ENCODE results near the gene PHLDB1. TPM values are rescaled to one million over a fixed set of nuclear protein-coding genes. Genes with fewer than 3 reads are reported as not detected.

PHLDB1 gene
- total RNA-seq, 1 donor = 93.5 TPM

DNA sequence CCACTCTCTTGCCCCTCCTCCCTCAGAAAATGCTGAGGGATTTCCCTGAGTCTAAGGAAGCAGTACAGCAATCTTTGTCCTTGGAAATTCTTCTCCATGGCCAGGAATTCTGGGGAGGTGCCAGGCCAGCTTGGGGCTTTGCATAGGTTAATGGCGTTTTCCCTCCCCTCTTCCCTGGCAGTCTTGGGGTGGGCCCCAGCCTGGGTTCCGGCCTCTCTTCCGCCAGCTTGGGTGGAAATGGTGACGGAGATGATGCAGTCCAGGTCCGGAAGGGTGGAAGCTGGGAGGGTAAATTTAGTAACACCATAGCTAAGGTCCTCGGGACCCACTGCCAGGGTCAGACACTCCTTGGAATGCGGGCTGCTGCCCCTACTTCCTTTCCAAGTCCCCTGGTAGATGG lies 5.0 kb downstream of the PHLDB1 start:
- peak; percentile 73 for DNase-seq (ENCODE audit: low read depth)
- H3K4me3 ChIP-seq (ENCODE audit: low read depth, low read length) = peak overlapping the region; percentile 35

DNA sequence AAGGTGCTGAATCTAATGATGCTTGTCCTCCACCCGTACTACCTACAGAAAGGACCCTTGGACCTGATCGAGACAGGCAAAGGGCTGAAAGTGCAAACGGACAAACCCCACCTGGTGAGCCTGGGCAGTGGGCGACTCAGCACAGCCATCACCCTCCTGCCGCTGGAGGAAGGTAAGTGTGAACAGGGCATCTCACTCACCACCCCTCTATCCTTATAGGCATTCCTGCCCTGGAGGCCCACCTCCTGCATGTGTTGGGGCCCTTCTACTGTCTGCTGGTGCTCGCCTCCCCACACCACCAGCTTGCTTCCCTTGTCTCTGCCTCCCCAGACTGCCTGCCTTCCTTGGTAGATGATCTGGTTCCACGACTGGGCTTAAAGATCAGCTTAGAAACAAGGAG lies 7.1 kb downstream of the PHLDB1 start:
- H3K4me3 ChIP-seq (ENCODE audit: low read depth, low read length) = no peak overlapping the region
- TF ChIP-seq, protein P1, sequence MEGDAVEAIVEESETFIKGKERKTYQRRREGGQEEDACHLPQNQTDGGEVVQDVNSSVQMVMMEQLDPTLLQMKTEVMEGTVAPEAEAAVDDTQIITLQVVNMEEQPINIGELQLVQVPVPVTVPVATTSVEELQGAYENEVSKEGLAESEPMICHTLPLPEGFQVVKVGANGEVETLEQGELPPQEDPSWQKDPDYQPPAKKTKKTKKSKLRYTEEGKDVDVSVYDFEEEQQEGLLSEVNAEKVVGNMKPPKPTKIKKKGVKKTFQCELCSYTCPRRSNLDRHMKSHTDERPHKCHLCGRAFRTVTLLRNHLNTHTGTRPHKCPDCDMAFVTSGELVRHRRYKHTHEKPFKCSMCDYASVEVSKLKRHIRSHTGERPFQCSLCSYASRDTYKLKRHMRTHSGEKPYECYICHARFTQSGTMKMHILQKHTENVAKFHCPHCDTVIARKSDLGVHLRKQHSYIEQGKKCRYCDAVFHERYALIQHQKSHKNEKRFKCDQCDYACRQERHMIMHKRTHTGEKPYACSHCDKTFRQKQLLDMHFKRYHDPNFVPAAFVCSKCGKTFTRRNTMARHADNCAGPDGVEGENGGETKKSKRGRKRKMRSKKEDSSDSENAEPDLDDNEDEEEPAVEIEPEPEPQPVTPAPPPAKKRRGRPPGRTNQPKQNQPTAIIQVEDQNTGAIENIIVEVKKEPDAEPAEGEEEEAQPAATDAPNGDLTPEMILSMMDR (IDR thresholded peaks at IDR 0.05; ENCODE audit: insufficient read depth, low read length) = no peak
- DNase-seq (ENCODE audit: low read depth) = no peak

More for the DNA sequence above, 5.0 kb downstream of the PHLDB1 start:
- TF ChIP-seq, protein P1 (IDR thresholded peaks at IDR 0.05; ENCODE audit: insufficient read depth, low read length) = no peak

DNA sequence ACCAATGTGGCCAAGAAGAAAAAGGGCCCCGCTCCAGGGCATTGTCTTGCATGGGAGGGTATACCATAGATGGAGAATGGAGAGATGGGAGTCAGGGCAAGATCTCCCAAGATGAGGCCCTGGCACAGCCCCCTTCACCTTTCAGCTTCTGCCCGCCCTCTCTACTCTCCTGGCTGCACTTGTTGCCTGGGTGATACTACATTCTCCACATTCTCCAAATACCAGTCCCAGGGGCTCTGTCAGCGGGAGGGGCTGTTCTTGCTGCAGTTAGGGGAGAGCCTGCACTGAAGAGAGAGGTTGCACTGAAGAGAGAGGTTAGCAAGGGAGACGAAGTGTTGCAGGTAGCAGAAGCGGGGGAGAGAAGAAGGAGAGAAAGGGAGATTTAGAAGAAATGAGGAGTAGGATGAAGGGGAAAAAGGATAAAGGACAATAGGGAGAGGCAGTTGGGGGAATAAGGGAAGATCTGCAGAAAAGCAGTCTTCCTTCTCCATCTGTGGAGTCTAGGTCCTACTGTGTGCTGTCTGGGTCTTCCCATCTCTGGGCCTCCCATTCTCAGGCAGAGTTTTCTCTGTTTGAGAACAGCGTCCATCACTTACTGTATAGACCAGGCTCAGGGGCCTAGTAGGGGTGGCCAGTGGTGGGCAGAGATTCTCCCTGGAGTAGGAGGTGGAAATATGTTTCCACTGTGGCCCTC lies 8.0 kb downstream of the PHLDB1 start:
- TF ChIP-seq, protein P1 (IDR thresholded peaks at IDR 0.05; ENCODE audit: insufficient read depth, low read length) = no peak
- no peak for DNase-seq (ENCODE audit: low read depth)
- H3K4me3 ChIP-seq (ENCODE audit: low read depth, low read length) = no peak overlapping the region

GRCh38 chr11:118615976-118616371 lies 8.6 kb downstream of the PHLDB1 start:
- no peak for DNase-seq (ENCODE audit: low read depth)
- no peak overlapping the region for H3K4me3 ChIP-seq (ENCODE audit: low read depth, low read length)
- TF ChIP-seq, protein P1 (IDR thresholded peaks at IDR 0.05; ENCODE audit: insufficient read depth, low read length) = no peak

DNA sequence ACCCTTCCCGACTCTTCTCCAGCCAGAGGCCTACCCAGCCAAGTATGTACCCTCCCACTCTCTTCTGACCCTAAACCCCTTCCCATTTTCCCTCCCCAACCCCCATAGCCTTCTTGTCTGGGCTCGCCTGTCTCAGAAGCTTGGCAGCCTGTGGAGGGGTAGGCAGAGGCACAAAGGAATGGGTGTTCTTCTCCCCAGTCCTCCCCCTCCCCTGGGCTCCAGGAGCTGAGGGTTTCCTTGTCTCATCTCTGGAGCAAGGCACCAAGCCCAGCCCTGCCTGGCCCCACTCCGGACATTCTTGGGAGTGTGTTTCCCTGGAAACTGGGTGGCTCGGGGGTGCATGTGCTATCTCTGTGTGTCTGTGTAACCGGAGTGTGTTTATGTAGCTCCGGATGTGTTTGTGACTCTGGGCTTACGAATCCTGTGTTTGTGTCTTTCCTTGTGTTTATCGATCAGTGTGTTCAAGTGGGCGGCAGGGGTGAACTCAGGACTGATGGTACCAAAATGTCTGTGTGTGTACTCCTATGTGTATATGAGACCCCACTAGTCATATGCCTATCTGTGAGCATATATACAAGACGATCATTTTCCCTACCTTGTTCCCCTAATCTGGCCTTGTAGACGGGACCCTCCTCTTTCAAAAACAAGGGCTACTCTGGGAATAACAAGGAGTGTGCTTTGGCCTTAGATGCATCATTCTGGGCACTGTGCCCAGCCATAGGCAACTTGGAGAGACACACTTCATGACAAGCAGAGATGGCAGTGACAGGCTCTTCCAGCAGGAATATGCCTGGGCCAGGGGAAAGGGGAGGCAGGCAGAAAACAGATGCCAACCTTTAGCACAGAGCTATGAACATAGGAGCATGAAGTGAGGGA lies 10.9 kb downstream of the PHLDB1 start:
- peak; percentile 89 for DNase-seq (ENCODE audit: low read depth)
- TF ChIP-seq, protein P1 (IDR thresholded peaks at IDR 0.05; ENCODE audit: insufficient read depth, low read length) = no peak
- peak overlapping the region; percentile 32 for H3K4me3 ChIP-seq (ENCODE audit: low read depth, low read length)

DNA sequence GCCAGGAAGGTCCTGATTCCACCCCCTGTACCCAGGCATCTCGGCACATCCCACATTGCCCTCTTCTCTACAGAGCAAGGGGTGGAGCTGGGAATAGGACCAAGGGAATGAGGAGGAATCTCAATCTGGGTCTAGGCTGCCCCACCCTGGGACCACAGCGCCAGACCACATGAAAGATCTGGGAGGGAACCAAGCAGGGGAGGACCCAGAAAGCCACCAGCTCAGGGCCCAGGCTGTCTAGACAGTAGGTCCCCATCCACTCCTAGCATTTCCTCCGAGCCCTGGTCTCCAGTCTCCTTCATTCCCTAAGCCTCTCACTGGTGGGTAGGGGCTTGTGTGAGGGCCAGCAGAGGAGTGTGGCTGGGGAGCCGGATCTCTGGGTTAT lies 11.6 kb downstream of the PHLDB1 start:
- TF ChIP-seq, protein P1 (IDR thresholded peaks at IDR 0.05; ENCODE audit: insufficient read depth, low read length) = no peak
- DNase-seq (ENCODE audit: low read depth) = peak; percentile 93
- peak overlapping the region; percentile 4 for H3K4me3 ChIP-seq (ENCODE audit: low read depth, low read length)

Measured in fibroblast of the aortic adventitia (primary cell).